ENCODE results near the gene LZIC. TPM values are rescaled to one million over a fixed set of nuclear protein-coding genes. Genes with fewer than 3 reads are reported as not detected.

Gene LZIC
- total RNA-seq, 1 experiment from 2014 or later: 19.8 TPM

DNA sequence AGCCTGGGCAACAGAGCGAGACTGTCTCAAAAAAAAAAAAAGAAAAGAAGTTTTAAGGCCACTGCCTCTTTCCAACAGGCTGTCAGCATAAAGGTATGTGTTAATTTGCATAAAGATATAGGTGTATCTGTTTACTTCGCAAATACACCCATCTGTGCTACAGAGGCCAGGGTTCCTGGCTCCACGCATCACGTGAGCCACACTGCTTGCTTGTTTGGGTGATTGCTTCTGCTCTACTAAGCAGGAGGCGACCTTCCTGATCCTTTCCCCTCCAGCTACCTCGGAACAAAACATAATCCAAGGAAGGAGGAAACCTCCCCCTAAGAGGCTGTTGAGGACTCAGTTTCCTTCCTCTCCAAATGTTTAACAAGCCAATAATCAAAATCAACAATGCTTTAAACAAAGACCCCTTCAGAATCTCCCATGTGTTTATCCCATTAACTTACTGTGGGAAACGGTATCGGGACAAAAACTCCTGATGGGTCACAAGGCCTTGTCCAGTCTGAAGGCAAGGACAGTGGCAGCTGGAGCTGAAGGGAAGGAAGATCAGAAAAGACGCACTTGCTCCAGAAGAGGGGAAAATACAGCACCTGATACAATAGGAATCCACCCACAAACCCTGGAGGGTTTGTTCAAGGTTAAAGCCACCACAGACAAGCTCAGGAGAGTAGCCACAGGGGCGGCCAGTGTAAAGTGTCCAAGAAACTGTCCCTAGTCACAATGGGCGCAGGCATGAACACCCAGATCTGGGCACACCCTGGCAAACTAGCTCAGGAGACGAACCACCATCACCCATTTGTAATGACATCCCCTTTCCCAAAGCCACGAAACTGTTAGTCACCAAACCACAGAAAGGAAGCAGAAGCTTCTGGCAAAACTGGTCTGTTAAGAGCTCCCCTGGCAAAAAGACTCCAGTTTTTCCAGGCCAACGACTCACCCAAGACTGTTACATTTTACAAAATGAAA, 50.3 kb downstream of the LZIC start:
- Mint-ChIP-seq H3K4me1 (ENCODE audit: low read depth, unreplicated experiment) (peaks cover 38% of the 10 kb centered on the region), H3K27me3 (ENCODE audit: unreplicated experiment) (no peaks in the 10 kb centered on the region), H3K4me3 (ENCODE audit: low read depth, unreplicated experiment) (peak overlapping the region; percentile 39), H3K9me3 (ENCODE audit: low read depth, unreplicated experiment) (no peaks in the 10 kb centered on the region), H3K27ac (ENCODE audit: unreplicated experiment) (peak overlapping the region; percentile 67), H3K36me3 (ENCODE audit: insufficient read depth, unreplicated experiment) (peaks cover 4% of the 10 kb centered on the region)
- CTCF ChIA-PET: interaction anchor here (0.7 to 1.6 kb wide), 3 partner anchors 15 to 50 kb away, joined by 3 to 5 read pairs (median 4); partner anchors contain the start of genes LZIC and NMNAT1
- intact Hi-C loops (cut with micrococcal nuclease; ENCODE audit: unreplicated experiment): no loop called here
- TF ChIP-seq, protein P1, sequence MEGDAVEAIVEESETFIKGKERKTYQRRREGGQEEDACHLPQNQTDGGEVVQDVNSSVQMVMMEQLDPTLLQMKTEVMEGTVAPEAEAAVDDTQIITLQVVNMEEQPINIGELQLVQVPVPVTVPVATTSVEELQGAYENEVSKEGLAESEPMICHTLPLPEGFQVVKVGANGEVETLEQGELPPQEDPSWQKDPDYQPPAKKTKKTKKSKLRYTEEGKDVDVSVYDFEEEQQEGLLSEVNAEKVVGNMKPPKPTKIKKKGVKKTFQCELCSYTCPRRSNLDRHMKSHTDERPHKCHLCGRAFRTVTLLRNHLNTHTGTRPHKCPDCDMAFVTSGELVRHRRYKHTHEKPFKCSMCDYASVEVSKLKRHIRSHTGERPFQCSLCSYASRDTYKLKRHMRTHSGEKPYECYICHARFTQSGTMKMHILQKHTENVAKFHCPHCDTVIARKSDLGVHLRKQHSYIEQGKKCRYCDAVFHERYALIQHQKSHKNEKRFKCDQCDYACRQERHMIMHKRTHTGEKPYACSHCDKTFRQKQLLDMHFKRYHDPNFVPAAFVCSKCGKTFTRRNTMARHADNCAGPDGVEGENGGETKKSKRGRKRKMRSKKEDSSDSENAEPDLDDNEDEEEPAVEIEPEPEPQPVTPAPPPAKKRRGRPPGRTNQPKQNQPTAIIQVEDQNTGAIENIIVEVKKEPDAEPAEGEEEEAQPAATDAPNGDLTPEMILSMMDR (IDR thresholded peaks at IDR 0.05; ENCODE audit: unreplicated experiment): no peak
- peak; percentile 50 for DNase-seq
- BruUV-seq (replicated peaks): no TSS peak

DNA sequence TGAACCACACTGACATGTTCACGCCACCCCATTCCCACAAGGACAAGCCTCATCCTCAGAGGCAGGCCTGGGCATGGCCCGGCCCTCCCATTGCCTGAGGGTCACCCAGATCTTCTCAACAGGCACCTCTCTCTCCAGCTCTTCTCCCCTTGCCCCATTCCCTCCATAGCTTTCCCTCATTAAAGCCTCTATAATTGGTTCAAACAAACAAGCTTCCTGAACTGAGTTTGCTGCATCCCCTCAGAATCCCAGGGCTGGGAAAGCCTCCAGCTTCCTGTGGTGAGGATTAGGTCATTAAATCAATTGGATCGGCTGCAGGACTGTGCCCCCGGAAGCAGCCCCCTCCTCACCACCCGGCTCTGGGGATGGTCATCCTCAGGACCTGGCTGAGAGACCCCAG, 52.0 kb downstream of the LZIC start:
- DNase-seq: no peak
- H3K27me3 Mint-ChIP-seq (ENCODE audit: unreplicated experiment): no peaks in the 10 kb centered on the region
- H3K4me1 Mint-ChIP-seq (ENCODE audit: low read depth, unreplicated experiment): peaks cover 38% of the 10 kb centered on the region
- BruUV-seq (replicated peaks): no TSS peak
- no peaks in the 10 kb centered on the region for H3K9me3 Mint-ChIP-seq (ENCODE audit: low read depth, unreplicated experiment)
- TF ChIP-seq, protein P1 (IDR thresholded peaks at IDR 0.05; ENCODE audit: unreplicated experiment): no peak
- H3K27ac Mint-ChIP-seq (ENCODE audit: unreplicated experiment): no peak overlapping the region
- H3K36me3 Mint-ChIP-seq (ENCODE audit: insufficient read depth, unreplicated experiment): peaks cover 4% of the 10 kb centered on the region
- H3K4me3 Mint-ChIP-seq (ENCODE audit: low read depth, unreplicated experiment): no peak overlapping the region
- CTCF ChIA-PET: interaction anchor here (0.9 kb wide), 1 partner anchor 9 kb away, joined by 3 read pairs; no protein-coding TSS in a partner anchor
- intact Hi-C loops (cut with micrococcal nuclease; ENCODE audit: unreplicated experiment): no loop called here

DNA sequence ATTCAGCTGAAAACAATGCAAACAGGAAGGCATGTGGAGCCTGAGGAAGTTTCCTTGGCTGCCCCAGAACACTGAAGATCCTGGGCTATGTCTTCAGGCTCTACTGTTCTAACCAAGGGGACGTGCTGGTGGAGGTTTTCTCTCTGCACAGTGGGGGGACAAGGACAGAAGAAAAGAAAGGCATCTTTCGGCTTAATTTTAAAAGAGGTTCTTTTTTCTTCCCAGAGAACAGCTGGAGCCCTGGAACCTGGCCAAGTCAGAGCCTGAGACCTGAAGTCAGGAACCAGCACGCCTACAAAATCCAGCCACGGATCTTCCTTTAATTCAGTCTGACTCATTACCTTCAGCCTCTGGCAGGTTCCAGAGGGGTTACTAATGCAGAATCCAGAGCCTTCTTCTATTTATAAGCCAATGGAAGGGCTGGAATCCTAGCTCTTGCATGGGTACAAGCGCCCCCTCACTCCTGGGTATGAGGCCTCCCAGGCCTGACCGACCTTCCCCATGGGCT, 52.9 kb downstream of the LZIC start:
- H3K27ac Mint-ChIP-seq (ENCODE audit: unreplicated experiment): no peak overlapping the region
- H3K4me3 Mint-ChIP-seq (ENCODE audit: low read depth, unreplicated experiment): no peak overlapping the region
- no TSS peak for BruUV-seq (replicated peaks)

DNA sequence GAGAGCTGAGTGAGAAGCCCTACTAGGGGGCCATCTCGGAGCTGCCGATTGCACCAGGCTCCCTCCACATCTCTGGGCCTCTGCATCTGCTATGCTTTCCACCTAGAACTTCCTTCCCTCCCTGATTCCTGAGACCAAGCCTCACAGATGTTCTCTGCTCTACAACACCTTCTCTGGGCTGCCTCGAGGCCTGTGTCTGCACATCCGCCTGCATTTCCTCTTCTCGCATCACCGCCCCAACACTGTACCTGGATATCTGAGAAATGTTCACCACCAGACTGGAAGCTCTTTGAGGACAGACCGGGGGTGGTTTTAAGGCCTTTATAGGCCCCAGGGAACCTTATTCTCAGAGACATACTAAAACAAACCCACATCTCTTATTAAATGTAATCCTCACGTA, 53.8 kb downstream of the LZIC start:
- DNase-seq: no peak
- no peaks in the 10 kb centered on the region for H3K9me3 Mint-ChIP-seq (ENCODE audit: low read depth, unreplicated experiment)
- CTCF ChIA-PET: interaction anchor here (0.6 kb wide), 1 partner anchor 257 kb away, joined by 6 read pairs; no protein-coding TSS in a partner anchor
- no peaks in the 10 kb centered on the region for H3K27me3 Mint-ChIP-seq (ENCODE audit: unreplicated experiment)
- no peak overlapping the region for H3K27ac Mint-ChIP-seq (ENCODE audit: unreplicated experiment)
- no TSS peak for BruUV-seq (replicated peaks)
- TF ChIP-seq, protein P1 (IDR thresholded peaks at IDR 0.05; ENCODE audit: unreplicated experiment): no peak
- intact Hi-C loops (cut with micrococcal nuclease; ENCODE audit: unreplicated experiment): no loop called here
- peaks cover 4% of the 10 kb centered on the region for H3K36me3 Mint-ChIP-seq (ENCODE audit: insufficient read depth, unreplicated experiment)
- peaks cover 38% of the 10 kb centered on the region for H3K4me1 Mint-ChIP-seq (ENCODE audit: low read depth, unreplicated experiment)
- no peak overlapping the region for H3K4me3 Mint-ChIP-seq (ENCODE audit: low read depth, unreplicated experiment)

More for the DNA sequence above, 52.9 kb downstream of the LZIC start:
- DNase-seq: no peak
- CTCF ChIA-PET: interaction anchor here (0.6 to 0.9 kb wide), 2 partner anchors 10 to 333 kb away, joined by 3 read pairs; no protein-coding TSS in a partner anchor
- Mint-ChIP-seq H3K4me1 (ENCODE audit: low read depth, unreplicated experiment) (peaks cover 38% of the 10 kb centered on the region), H3K36me3 (ENCODE audit: insufficient read depth, unreplicated experiment) (peaks cover 4% of the 10 kb centered on the region), H3K27me3 (ENCODE audit: unreplicated experiment) (no peaks in the 10 kb centered on the region), H3K9me3 (ENCODE audit: low read depth, unreplicated experiment) (no peaks in the 10 kb centered on the region)
- TF ChIP-seq, protein P1 (IDR thresholded peaks at IDR 0.05; ENCODE audit: unreplicated experiment): no peak
- intact Hi-C loops (cut with micrococcal nuclease; ENCODE audit: unreplicated experiment): no loop called here
